Kidney tubule cell (primary cell): ENCODE data around the gene SMPDL3A.
A peak's percentile ranks its signal among the peaks of the same experiment; 100 is the strongest.

Experiments used
- DNase-seq: peaks from one replicate; pipeline ENCODE4 v3.0.0-alpha.2; 2018; ENCODE audit warnings: low spot score

Gene SMPDL3A

GRCh38 chr6:122778302-122778701 is 10.8 kb upstream of the SMPDL3A start:
- DNase-seq: no peak

DNA sequence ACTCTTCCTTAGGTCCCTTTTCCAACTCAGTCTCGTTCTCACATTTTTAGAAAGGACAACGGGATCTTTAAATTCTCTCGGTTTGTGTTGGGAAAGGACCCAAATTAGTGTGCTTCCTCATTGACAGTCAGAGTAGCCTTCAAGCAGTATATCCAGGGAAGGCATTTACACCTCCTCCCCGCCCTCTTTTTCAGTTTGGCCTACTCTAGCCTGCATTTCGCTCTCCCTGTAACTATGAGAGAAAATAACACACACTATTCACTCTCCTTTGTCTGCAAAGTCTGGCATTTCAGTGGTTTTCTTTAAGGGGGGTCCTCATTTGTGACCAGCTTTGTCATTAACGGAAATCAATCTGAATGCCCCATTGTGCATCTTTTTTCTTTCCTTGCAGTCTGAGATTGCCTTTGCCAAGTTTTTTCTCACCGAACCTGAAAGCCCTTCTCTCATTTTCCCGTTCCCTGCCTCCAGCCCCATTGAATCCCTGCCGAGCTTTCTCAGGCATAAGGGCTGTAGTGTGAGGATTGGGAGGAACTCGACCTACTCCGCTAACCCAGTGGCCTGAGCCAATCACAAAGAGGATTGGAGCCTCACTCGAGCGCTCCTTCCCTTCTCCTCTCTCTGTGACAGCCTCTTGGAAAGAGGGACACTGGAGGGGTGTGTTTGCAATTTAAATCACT is 9.9 kb upstream of the SMPDL3A start:
- no peak for DNase-seq

DNA sequence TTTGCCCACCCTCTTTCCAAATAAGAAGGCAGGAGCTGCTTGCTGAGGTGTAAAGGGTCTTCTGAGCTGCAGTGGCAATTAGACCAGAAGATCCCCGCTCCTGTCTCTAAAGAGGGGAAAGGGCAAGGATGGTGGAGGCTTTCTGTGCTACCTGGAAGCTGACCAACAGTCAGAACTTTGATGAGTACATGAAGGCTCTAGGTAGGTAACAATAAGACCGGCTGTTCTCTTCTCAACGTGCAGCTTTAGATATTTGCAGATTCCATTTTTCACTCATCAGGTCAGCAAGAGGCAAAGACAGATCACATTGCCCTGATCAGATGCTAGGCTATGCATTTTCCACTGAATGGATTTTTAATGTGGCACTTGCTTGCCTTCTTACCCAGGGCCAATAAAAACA is 9.4 kb upstream of the SMPDL3A start, which contains the start of gene FABP7:
FABP7 (plus strand) TSS at position 50 of the 400 bp plus-strand sequence; CDS start at position 129, 79 bp downstream.
- no peak for DNase-seq

- no peak for DNase-seq
Observed at GRCh38 chr6:122780114-122780513, 8.9 kb upstream of the SMPDL3A start.

DNA sequence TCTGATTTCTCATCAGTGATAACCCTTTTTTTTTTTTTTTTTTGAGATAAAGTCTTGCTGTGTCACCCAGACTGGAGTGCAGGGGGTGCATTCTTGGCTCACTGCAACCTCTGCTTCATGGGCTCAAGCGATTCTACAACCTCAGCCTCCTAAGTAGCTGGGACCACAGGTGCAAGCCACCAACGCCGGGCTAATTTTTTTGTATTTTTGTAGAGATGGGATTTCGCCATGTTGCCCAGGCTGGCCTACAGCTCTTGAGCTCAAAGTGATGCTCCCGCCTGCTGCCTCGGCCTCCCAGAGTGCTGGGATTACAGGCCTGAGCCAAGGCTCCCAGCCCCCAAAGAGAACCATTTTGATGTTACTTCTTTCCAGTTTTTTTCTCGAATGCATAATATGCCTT is 7.3 kb upstream of the SMPDL3A start:
- no peak for DNase-seq

- DNase-seq: no peak
Observed at GRCh38 chr6:122783401-122783800, 5.7 kb upstream of the SMPDL3A start.

DNA sequence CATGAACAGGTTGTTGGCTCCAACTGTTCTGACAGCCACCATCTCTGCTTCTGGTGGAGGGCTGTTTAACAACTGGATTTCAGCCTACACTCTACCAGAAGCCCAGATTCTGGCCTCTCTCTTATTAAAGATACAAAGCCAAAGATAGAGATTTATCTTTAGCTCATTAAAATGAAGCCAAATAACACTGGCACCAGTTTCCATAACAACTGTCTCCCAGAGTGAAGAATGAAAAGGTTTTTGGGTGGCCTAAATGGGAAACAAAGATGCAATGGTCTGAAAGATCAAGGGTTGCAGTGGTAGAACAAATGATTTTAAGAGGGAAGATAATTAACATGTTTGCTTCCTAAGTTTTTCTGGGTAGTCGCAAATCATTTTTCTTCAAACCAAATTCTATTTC is 3.2 kb upstream of the SMPDL3A start:
- DNase-seq: no peak

GRCh38 chr6:122787721-122788120 is 1.3 kb upstream of the SMPDL3A start:
- no peak for DNase-seq

GRCh38 chr6:122788208-122788607 is 850 bp upstream of the SMPDL3A start:
- DNase-seq: no peak

DNA sequence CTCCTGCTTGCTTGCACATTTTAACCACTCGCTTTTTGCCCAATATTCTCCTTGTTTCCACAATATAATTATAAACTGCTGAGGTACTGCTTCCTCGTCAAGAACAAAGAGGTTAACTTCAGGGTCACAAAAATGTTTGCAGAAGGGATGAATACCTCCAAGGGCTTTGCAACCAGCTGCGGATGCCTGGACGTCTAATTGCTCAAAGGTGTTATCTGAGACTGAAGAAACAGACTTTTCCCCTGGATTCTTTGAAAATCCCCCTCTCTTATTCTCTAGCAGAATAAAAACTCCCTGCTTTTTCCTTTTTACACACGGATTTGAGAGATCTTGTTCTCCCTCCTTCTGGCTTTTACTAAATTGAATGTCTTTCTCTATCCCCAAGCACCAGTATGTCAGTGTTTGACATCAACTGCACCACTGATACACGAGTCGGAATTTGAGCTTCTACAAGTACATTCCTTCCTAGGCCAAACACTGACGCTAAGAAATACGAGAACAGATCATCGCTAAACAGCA is 336 bp upstream of the SMPDL3A start:
- DNase-seq: no peak

DNA sequence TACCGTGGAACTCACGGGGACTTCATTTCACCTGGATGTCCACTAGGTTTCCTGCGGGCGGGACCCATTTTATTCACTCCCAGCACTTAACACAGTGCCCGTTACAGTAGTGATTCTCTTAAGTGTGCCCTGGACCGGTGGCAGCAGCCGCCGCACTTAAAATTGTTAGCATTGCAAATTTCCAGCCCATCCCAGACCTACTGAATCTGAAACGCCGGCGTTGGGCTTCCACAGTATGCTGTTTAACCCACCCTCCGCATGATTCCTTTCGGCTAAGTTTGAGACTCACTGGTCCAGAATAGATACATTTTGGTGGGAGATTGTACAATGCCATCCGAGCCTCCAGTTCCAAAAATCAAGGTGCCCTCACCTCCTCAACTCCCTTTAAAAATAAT is 967 bp downstream of the SMPDL3A start:
- DNase-seq: no peak

DNA sequence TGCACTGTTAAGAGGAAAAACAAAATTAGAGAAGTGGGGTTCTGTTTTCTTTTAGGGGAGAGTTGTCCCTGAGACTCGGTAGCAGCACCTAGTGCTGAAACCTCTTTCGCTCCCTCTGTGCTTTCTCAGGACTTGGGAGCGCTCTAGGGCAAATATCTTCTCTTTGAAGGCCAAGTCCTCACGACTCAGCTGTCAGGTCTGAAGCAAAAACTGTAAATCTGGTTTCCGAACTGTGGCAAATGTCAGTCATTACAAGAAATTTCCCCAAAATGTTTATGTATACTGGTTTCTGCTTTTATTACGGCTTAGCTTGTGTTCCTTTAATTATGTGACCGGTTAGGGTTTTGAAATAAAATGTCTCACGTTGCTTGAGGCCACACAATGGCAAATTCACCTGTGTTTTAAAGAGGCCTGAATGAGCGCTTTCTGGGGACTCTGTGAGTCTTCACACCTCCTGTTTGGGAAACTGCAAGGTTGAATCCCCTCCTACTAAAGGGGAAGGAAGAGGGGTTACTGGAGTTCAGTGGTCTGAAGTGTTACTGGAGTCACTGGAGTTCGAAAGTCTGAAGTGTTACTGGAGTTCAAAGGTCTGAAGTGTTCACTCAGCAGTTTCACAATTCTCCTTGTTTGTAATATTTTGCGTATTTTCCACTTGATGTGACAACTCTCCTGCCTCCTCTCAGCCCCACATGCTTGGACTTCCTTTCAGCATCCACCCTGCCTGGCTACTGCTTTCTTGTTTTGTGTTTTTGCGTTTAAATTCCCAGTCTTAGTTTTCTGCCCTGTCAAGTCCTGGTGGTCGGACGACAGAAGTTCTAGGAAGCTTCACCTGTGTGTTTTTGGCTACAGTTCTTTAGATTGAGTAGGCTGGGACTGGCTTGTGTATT is 1.6 kb downstream of the SMPDL3A start:
- DNase-seq: peak; percentile 42

GRCh38 chr6:122791310-122791679 is 2.2 kb downstream of the SMPDL3A start:
- peak; percentile 5 for DNase-seq

GRCh38 chr6:122792766-122793165 is 3.7 kb downstream of the SMPDL3A start:
- no peak for DNase-seq

- DNase-seq: no peak
Observed at GRCh38 chr6:122797537-122797936, 8.5 kb downstream of the SMPDL3A start.

DNA sequence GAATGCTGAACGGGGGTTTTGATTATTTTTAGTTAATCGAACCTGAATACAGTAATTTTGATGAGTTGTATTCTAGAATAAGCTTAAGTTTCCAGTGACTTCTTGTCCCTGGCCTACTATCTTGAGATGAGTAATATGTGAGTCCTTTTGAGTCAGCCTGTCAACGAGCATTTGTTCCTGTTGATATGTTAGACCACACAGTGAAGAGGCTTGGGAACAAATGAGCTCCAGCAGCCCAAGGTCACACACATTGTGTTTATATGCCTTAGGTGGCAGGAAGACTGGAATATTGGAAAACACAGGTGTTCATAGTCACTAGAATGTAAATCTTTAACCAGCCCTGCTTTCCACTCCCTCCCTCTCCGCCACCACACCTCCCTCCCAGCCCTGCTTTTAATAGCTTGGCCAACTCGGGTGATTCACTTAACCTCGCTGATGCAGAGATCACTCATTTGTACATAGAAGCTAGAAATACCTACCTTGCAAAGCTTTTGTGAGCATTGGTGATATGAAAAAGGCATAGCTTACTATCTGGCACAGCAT is 9.1 kb downstream of the SMPDL3A start:
- peak; percentile 93 for DNase-seq

GRCh38 chr6:122799140-122799745 is 10.2 kb downstream of the SMPDL3A start:
- no peak for DNase-seq

- peak; percentile 18 for DNase-seq
Observed at GRCh38 chr6:122799916-122800686, 11.0 kb downstream of the SMPDL3A start.

DNA sequence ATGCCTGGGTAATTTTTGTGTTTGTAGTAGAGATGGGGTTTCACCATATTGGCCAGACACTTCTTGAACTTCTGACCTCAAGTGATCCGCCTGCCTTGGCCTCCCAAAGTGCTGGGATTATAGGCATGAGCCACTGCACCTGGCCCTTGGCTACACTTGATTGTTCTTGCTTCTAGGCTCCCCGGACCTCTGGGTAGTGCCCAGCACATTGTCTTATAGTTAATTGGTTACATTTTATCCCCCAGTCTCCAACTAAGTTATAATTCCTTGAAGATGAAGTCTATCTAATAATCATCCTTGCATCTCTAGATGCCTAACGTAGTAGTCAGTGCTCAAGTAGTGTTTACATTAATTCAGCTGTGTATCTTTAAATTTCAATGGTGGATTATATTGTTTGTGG is 11.8 kb downstream of the SMPDL3A start:
- peak; percentile 57 for DNase-seq

GRCh38 chr6:122801397-122801796 is 12.3 kb downstream of the SMPDL3A start:
- DNase-seq: no peak

DNA sequence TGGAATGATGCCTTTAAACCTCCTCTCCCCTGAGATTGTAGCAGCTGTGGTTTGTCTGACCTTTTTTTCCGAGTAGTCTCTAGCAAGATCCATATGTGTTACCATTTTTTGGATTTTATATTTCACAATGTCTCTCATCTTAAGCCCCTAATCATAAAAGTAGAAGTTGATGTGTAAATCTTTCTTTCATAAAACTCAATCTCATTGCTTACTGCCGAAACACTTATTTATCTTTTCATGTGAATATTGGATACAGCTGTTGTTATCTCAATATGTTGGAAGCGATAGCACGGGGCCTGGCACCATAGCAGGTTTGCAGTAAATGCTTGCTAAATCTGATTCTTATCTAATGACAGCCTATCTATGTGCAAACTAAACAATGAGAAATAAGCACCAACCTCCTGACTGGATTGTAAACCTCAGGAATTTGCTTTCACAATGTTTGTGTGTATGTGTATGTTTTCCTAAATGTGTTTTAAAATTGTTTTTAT is 14.2 kb downstream of the SMPDL3A start:
- DNase-seq: no peak
